ENCODE measurements around the gene CX3CL1. TPM values are rescaled to one million over a fixed set of nuclear protein-coding genes. Genes with fewer than 3 reads are reported as not detected.

The CX3CL1 gene
- total and polyA plus RNA-seq, 2 of the 13 experiments (the other 11 are each of a cell fraction or from before 2014, with no cell fraction given) = 57.3 to 60.8 TPM

DNA sequence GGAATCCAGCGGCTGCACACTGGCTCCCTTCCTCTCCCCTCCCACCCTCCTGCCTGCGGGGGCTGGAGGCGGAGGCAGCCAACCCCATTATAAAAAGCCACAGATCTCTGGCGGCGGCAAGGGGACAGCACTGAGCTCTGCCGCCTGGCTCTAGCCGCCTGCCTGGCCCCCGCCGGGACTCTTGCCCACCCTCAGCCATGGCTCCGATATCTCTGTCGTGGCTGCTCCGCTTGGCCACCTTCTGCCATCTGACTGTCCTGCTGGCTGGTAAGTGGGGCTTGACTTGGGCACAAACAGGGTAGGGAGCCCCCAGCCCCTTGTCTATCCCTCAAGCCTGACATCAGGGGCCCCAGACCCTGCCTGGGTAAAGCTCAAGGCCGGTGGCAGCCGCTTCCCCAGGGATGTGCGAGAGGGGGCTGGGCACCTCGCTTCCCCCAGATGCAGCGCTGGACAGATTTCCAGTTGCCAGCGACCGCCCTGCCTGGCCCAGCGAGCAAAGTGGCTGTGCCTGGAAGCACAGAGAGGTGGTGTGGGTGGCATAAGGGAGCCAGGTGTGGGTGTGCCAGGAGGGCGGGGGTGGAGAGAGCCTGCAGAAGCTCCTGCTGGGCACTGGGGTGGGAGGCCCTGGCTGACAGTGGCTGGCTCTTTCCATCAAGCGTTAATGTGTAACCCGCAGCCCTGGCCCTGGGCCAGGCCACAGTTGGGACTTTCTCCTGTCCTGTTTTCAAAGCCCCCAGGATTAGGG lies at the start of gene CX3CL1 (continued):
- TF ChIP-seq, protein P1, sequence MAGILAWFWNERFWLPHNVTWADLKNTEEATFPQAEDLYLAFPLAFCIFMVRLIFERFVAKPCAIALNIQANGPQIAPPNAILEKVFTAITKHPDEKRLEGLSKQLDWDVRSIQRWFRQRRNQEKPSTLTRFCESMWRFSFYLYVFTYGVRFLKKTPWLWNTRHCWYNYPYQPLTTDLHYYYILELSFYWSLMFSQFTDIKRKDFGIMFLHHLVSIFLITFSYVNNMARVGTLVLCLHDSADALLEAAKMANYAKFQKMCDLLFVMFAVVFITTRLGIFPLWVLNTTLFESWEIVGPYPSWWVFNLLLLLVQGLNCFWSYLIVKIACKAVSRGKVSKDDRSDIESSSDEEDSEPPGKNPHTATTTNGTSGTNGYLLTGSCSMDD (CRISPR knock-in tag; IDR thresholded peaks at IDR 0.05) = no peak
- peak; percentile 97 for TF ChIP-seq ZSCAN22 (CRISPR knock-in tag; IDR thresholded peaks at IDR 0.05)
- TF ChIP-seq KDM4B (CRISPR knock-in tag; IDR thresholded peaks at IDR 0.05) = peak; percentile 95; the same call in 1 of the 2 replicates
- TF ChIP-seq, protein P2, sequence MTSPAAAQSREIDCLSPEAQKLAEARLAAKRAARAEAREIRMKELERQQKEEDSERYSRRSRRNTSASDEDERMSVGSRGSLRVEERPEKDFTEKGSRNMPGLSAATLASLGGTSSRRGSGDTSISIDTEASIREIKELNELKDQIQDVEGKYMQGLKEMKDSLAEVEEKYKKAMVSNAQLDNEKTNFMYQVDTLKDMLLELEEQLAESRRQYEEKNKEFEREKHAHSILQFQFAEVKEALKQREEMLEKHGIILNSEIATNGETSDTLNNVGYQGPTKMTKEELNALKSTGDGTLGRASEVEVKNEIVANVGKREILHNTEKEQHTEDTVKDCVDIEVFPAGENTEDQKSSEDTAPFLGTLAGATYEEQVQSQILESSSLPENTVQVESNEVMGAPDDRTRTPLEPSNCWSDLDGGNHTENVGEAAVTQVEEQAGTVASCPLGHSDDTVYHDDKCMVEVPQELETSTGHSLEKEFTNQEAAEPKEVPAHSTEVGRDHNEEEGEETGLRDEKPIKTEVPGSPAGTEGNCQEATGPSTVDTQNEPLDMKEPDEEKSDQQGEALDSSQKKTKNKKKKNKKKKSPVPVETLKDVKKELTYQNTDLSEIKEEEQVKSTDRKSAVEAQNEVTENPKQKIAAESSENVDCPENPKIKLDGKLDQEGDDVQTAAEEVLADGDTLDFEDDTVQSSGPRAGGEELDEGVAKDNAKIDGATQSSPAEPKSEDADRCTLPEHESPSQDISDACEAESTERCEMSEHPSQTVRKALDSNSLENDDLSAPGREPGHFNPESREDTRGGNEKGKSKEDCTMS (CRISPR knock-in tag; conservative IDR thresholded peaks at IDR 0.05) = no peak
- no peak for TF ChIP-seq SOX6 (IDR thresholded peaks at IDR 0.05)
- peak; percentile 90 for TF ChIP-seq SOX6 (CRISPR knock-in tag; IDR thresholded peaks at IDR 0.05)
- TF ChIP-seq, protein P3, sequence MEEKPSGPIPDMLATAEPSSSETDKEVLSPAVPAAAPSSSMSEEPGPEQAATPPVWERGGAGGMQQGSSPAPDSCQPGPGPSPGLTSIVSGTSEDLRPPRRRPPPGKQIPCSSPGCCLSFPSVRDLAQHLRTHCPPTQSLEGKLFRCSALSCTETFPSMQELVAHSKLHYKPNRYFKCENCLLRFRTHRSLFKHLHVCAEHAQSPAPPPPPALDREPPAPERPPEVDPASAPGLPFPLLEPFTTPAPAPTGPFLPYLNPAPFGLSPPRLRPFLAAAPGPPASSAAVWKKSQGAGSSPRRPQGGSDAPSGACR (CRISPR knock-in tag; IDR thresholded peaks at IDR 0.05) = peak; percentile 92; the same call in 1 of the 2 replicates
- TF ChIP-seq ZFAT (CRISPR knock-in tag; conservative IDR thresholded peaks at IDR 0.05) = no peak; the same call in 1 of the 2 replicates
- 0 out of 2 replicates have a peak, but pooled peaks have one; percentile 2 for TF ChIP-seq SP140L (CRISPR knock-in tag; IDR thresholded peaks at IDR 0.05; ENCODE audit: borderline replicate concordance)
- TF ChIP-seq, protein P4, sequence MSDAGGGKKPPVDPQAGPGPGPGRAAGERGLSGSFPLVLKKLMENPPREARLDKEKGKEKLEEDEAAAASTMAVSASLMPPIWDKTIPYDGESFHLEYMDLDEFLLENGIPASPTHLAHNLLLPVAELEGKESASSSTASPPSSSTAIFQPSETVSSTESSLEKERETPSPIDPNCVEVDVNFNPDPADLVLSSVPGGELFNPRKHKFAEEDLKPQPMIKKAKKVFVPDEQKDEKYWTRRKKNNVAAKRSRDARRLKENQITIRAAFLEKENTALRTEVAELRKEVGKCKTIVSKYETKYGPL (CRISPR knock-in tag; IDR thresholded peaks at IDR 0.05) = 0 out of 2 replicates have a peak, but pooled peaks have one; percentile 75
- TF ChIP-seq HNF4A (CRISPR knock-in tag; IDR thresholded peaks at IDR 0.05) = peak; percentile 75
- TF ChIP-seq ZFP36 (IDR thresholded peaks at IDR 0.05; ENCODE audit: borderline replicate concordance, low read depth, low read length, partially characterized antibody) = no peak
- peak; percentile 46 for TF ChIP-seq JUND (CRISPR knock-in tag; IDR thresholded peaks at IDR 0.05)
- peak; percentile 64; the same call in 1 of the 2 replicates for TF ChIP-seq AHR (CRISPR knock-in tag; IDR thresholded peaks at IDR 0.05)
- peak; percentile 96 for TF ChIP-seq ZNF878 (CRISPR knock-in tag; IDR thresholded peaks at IDR 0.05)
- TF ChIP-seq, protein P5, sequence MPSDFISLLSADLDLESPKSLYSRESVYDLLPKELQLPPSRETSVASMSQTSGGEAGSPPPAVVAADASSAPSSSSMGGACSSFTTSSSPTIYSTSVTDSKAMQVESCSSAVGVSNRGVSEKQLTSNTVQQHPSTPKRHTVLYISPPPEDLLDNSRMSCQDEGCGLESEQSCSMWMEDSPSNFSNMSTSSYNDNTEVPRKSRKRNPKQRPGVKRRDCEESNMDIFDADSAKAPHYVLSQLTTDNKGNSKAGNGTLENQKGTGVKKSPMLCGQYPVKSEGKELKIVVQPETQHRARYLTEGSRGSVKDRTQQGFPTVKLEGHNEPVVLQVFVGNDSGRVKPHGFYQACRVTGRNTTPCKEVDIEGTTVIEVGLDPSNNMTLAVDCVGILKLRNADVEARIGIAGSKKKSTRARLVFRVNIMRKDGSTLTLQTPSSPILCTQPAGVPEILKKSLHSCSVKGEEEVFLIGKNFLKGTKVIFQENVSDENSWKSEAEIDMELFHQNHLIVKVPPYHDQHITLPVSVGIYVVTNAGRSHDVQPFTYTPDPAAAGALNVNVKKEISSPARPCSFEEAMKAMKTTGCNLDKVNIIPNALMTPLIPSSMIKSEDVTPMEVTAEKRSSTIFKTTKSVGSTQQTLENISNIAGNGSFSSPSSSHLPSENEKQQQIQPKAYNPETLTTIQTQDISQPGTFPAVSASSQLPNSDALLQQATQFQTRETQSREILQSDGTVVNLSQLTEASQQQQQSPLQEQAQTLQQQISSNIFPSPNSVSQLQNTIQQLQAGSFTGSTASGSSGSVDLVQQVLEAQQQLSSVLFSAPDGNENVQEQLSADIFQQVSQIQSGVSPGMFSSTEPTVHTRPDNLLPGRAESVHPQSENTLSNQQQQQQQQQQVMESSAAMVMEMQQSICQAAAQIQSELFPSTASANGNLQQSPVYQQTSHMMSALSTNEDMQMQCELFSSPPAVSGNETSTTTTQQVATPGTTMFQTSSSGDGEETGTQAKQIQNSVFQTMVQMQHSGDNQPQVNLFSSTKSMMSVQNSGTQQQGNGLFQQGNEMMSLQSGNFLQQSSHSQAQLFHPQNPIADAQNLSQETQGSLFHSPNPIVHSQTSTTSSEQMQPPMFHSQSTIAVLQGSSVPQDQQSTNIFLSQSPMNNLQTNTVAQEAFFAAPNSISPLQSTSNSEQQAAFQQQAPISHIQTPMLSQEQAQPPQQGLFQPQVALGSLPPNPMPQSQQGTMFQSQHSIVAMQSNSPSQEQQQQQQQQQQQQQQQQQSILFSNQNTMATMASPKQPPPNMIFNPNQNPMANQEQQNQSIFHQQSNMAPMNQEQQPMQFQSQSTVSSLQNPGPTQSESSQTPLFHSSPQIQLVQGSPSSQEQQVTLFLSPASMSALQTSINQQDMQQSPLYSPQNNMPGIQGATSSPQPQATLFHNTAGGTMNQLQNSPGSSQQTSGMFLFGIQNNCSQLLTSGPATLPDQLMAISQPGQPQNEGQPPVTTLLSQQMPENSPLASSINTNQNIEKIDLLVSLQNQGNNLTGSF (CRISPR knock-in tag; IDR thresholded peaks at IDR 0.05) = peak; percentile 95
- peak; percentile 99 for TF ChIP-seq ZNF501 (CRISPR knock-in tag; IDR thresholded peaks at IDR 0.05)
- TF ChIP-seq ZMYM4 (CRISPR knock-in tag; IDR thresholded peaks at IDR 0.05) = peak; percentile 62; the same call in 1 of the 2 replicates
- no peak for TF ChIP-seq ZBTB38 (CRISPR knock-in tag; IDR thresholded peaks at IDR 0.05)
- peak; percentile 71; the same call in 1 of the 2 replicates for TF ChIP-seq FOXC1 (CRISPR knock-in tag; IDR thresholded peaks at IDR 0.05; ENCODE audit: borderline replicate concordance)

All from HepG2 (cell line).